NB4 (cell line): ENCODE data around the gene GUCA2B.

Source experiments
- CTCF ChIP-seq: IDR thresholded peaks from one replicate; pipeline ENCODE4 v1.5.1; 2012; ENCODE audit warnings: low read depth, low read length
- MYC ChIP-seq: IDR thresholded peaks from 2 replicates; pipeline ENCODE4 v1.6.1; 2011; ENCODE audit warnings: low read depth, low read length
- POLR2A ChIP-seq: IDR thresholded peaks from 2 replicates; pipeline ENCODE4 v1.6.1; 2011; ENCODE audit warnings: mild to moderate bottlenecking; ENCODE audit not compliant: insufficient read length; ENCODE audit errors: extremely low read depth
- TF ChIP-seq, protein P1 (sequence below): IDR thresholded peaks from 2 replicates; pipeline ENCODE4 v1.6.1; 2011; ENCODE audit warnings: low read depth, low read length

- TF ChIP-seq, protein P1, sequence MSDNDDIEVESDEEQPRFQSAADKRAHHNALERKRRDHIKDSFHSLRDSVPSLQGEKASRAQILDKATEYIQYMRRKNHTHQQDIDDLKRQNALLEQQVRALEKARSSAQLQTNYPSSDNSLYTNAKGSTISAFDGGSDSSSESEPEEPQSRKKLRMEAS, result no peak
- TF ChIP-seq CTCF (no peak), POLR2A (no peak), MYC (no peak)
Measured at GRCh38 chr1:42128499-42128898, 24.7 kb upstream of the GUCA2B start.
